OCI-LY3 (cell line): ENCODE data around the gene ITFG1.

Experiments
- CTCF ChIP-seq: fragments of 200-600, 300-600 bp; sonication (generic); IDR thresholded peaks from 2 replicates; pipeline ENCODE4 v1.5.1; 2014; ENCODE audit warnings: antibody characterized with exemption, low read length, low read depth
- EZH2phosphoT487 ChIP-seq: fragments of 200-600 bp; shearing (Covaris generic); IDR thresholded peaks from 2 replicates; pipeline ENCODE4 v1.6.1; 2018; ENCODE audit warnings: antibody characterized with exemption, mixed run types, low read depth

DNA sequence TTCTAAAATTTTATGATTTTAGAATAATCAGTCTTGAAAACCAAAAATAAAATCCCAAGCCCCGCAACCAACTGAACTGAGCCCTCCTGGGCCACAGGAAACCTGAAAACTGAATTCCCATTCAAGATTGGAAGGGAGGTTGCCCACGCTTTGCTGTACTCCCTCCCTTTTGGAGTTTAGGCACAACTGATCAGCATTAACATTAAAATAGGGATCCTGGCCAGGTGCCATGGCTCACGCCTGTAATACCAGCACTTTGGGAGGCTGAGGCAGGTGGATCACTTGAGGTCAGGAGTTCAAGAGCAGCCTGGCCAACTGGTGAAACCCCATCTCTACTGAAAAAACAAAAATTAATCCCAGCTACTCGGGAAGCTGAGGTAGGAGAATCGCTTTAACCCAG, 264.4 kb downstream of the ITFG1 start:
- TF ChIP-seq CTCF = no peak
- TF ChIP-seq EZH2phosphoT487 = no peak
